Left lung (tissue), 10 donors: ENCODE data around the gene GLRX5. TPM values are rescaled to one million over a fixed set of nuclear protein-coding genes. Genes with fewer than 3 reads are reported as not detected.

Experiments
- ATAC-seq: fragments of 200-7000 bp; cut with Tn5 transposase; one replicate; pipeline ENCODE4 v1.9.1; 2020; ENCODE audit warnings: moderate library complexity
- DNase-seq, 4 donors: peaks; one replicate each; pipeline ENCODE4 v3.0.0-alpha.2; 2013 to 2020
- H3K27ac ChIP-seq, 2 donors: fragments of 200-600 bp; sonication (generic) in 1 of 2; one replicate each; pipeline versions ENCODE4 v1.5.0 to v1.8.0; 2020 to 2021
- H3K27me3 ChIP-seq, 2 donors: fragments of 200-600 bp; sonication (generic) in 1 of 2; one replicate each; pipeline versions ENCODE4 v1.5.0 to v1.8.0; 2020 to 2021
- H3K36me3 ChIP-seq, 2 donors: fragments of 200-600 bp; sonication (generic) in 1 of 2; one replicate each; pipeline versions ENCODE4 v1.5.0 to v1.8.0; 2020 to 2021
- H3K4me1 ChIP-seq, 2 donors: fragments of 200-600 bp; one replicate each; pipeline ENCODE4 v1.8.0; 2021
- H3K4me3 ChIP-seq, 2 donors: fragments of 200-600 bp; sonication (generic) in 1 of 2; one replicate each; pipeline versions ENCODE4 v1.5.0 to v1.8.0; 2020 to 2021; ENCODE audit warnings: mild to moderate bottlenecking in 1 of 2
- H3K9me3 ChIP-seq, 2 donors: fragments of 200-600 bp; sonication (generic) in 1 of 2; one replicate each; pipeline versions ENCODE4 v1.5.0 to v1.8.0; 2020 to 2021
- intact Hi-C, 2 donors: fragments of 100-400 bp; cut with DNase I; formaldehyde crosslinking; loops; one replicate each; pipeline versions ENCODE4 v1.11.2 to v1.14.2; 2022
- polyA plus RNA-seq, 6 donors: library from polyadenylated mRNA; unstranded; fragments of 120-200 nt; gene quantifications; one replicate each; pipeline ENCODE4 v1.2.1, GENCODE V29; 2013; ENCODE audit not compliant: insufficient read length in 6 of 6
- total RNA-seq, 2 donors: library from RNA; stranded (reverse); fragmentation: NEBNext Ultra II Directional; extraction: Animal tissue kit (Norgen Biotek cat#: 25700); gene quantifications; one replicate each; pipeline ENCODE4 v1.2.1, GENCODE V29; 2021
- TF ChIP-seq, protein P1 (sequence below), 2 donors: fragments of 200-600 bp; sonication (generic) in 1 of 2; IDR thresholded peaks; one replicate each; pipeline versions ENCODE4 v1.5.0 to v1.8.0; 2021; ENCODE audit warnings: antibody characterized with exemption in 2 of 2
- donor health status: DM: no; HTN: yes; CAD: no.
- donor health status: DM: no; HTN: no; CAD: no.

The GLRX5 gene
- total and polyA plus RNA-seq, 8 donors: 29.4 to 71.6 (median 55.3) TPM

DNA sequence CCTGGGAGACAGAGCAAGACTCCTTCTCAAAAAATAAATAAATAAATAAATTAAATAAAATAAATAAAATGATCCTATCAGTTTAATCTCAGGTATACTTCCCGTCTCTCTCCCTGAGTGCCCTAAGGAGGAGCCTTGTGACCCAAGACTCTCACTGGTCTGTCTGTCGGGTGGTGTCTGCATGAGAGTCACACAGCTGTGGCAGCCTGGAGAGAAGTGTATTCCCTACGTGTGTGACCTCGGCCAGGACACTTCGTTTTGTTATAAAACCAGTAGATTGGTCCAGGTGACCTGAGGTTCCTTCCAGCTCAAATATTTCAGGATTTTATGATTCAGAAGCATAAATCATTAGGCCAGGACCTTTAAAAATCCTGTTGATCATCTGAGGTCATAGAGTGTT is 23.2 kb upstream of the GLRX5 start:
- H3K27me3 ChIP-seq: no peaks in the 10 kb centered on the region
- TF ChIP-seq, protein P1, sequence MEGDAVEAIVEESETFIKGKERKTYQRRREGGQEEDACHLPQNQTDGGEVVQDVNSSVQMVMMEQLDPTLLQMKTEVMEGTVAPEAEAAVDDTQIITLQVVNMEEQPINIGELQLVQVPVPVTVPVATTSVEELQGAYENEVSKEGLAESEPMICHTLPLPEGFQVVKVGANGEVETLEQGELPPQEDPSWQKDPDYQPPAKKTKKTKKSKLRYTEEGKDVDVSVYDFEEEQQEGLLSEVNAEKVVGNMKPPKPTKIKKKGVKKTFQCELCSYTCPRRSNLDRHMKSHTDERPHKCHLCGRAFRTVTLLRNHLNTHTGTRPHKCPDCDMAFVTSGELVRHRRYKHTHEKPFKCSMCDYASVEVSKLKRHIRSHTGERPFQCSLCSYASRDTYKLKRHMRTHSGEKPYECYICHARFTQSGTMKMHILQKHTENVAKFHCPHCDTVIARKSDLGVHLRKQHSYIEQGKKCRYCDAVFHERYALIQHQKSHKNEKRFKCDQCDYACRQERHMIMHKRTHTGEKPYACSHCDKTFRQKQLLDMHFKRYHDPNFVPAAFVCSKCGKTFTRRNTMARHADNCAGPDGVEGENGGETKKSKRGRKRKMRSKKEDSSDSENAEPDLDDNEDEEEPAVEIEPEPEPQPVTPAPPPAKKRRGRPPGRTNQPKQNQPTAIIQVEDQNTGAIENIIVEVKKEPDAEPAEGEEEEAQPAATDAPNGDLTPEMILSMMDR (IDR thresholded peaks at IDR 0.05): no peak
- intact Hi-C loops: no loop called here
- ATAC-seq (no peak), DNase-seq (peak in 1 of 4 donors; percentile 4)
- peaks cover 23 to 84% of the 10 kb centered on the region in 2 donors for H3K4me1 ChIP-seq
- H3K4me3 ChIP-seq: no peak overlapping the region
- H3K9me3 ChIP-seq: no peaks in the 10 kb centered on the region
- peaks cover 0 to 8% of the 10 kb centered on the region in 2 donors for H3K36me3 ChIP-seq
- no peak overlapping the region for H3K27ac ChIP-seq

DNA sequence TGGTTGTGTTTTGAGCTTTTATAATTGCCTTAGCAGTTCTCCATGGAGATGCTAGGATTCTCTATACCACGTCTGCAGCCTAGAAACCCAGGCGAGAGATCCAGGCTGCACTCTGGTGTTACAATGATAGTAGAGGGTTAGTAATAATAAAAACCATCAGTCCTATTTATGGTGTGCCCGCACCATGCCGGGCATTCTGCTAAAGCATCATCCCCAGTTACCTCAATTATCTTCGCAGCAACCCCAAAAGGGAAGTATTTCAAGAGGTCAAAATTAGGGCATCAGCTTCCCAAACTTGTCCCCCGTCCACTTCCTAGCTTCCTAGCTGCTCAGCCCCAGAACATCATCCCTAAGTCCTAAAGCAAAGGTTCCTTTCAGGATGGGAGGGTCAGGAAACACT is 21.6 kb upstream of the GLRX5 start:
- H3K27ac ChIP-seq: no peak overlapping the region
- H3K27me3 ChIP-seq: no peaks in the 10 kb centered on the region
- no peak for DNase-seq
- peaks cover 25 to 84% of the 10 kb centered on the region in 2 donors for H3K4me1 ChIP-seq
- H3K36me3 ChIP-seq: peaks cover 0 to 7% of the 10 kb centered on the region in 2 donors
- ATAC-seq: no peak
- TF ChIP-seq, protein P1 (IDR thresholded peaks at IDR 0.05): no peak
- H3K9me3 ChIP-seq: no peaks in the 10 kb centered on the region
- H3K4me3 ChIP-seq: no peak overlapping the region
- intact Hi-C loops: no loop called here

DNA sequence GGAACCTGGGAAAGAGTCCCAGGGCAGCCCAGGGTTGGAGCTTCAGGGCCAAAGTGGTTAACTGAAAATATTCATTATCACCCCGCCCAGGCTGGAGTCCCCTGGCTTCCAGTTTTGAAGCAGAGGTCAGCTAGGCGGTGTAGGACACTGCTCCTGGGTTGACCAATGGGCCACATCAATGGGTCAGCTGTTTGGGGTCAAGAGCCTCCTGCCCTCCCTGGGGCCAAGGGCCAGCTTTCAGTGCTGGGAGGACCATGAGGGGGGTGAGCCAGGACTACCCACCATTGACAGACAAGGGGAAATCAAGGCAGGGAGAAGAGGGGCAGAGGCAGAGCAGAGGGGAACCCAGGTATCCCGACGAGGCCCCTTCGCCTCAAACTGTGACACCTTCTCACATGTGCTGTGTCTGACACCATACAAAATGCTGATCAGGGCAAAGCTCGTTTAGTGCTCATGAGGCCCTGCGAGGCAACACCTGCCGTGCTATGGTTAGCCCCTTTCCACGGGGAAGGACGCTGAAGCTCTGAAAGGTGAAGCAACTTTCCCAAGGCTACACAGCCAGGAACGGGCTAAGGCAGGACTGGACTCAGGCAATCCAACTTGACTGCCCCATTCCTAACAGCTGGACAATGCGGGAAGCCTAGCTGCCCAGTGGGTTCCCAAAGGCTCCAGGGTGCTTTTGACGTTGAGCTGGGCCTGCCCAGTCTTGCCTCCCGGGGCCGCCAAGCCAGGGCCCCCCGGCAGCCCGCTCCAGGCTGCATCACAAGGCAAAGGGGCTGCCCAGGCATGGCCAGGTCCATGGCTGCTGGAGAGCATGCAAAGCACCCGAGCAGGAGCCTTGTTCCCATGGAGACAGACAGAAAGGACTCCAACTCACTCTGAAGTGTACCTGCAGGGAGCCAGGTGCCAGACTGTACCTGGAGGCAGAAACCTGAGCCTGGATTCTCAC is 20.4 kb upstream of the GLRX5 start:
- ATAC-seq: peak; percentile 64
- TF ChIP-seq, protein P1 (IDR thresholded peaks at IDR 0.05): no peak
- peaks cover 0 to 7% of the 10 kb centered on the region in 2 donors for H3K36me3 ChIP-seq

DNA sequence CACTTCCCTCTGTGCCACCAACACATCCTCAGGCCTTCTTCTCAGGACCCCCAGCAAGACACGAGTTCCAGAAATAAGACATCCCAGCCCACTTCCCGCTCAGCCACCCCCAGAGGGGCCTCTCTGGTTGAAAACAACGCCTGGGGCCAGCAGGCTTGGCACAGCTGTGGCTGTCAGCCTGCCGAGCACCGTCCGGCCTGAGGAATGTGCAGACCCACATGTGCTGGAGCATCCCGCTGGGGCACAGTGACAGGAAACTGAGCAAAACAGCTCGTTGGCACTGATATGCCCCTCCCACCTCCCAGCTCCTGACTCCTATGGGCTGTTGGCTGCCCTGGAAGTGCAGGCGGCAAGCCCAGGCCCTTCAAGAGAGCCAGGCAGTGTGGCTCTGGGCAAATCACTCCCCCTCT is 19.8 kb upstream of the GLRX5 start:
- Histone ChIP-seq H3K27me3 (no peaks in the 10 kb centered on the region), H3K4me1 (peaks cover 39 to 88% of the 10 kb centered on the region in 2 donors), H3K27ac (peak overlapping the region; percentile 81 to 92), H3K4me3 (peak overlapping the region in 1 of 2 donors; percentile 84), H3K9me3 (no peaks in the 10 kb centered on the region), H3K36me3 (peaks cover 0 to 3% of the 10 kb centered on the region in 2 donors)
- TF ChIP-seq, protein P1 (IDR thresholded peaks at IDR 0.05): no peak
- DNase-seq (peak in 2 of 4 donors; percentile 67 to 82), ATAC-seq (peak; percentile 37)
- intact Hi-C loops: no loop called here

More for the DNA sequence above, 20.4 kb upstream of the GLRX5 start:
- Histone ChIP-seq H3K27ac (peak overlapping the region; percentile 81 to 92), H3K27me3 (no peaks in the 10 kb centered on the region), H3K9me3 (no peaks in the 10 kb centered on the region), H3K4me1 (peaks cover 34 to 84% of the 10 kb centered on the region in 2 donors), H3K4me3 (peak overlapping the region in 1 of 2 donors; percentile 84)
- intact Hi-C loops: no loop called here
- DNase-seq: no peak
